Measurements from ENCODE around the gene SEC22B. TPM values are rescaled to one million over a fixed set of nuclear protein-coding genes. Genes with fewer than 3 reads are reported as not detected.
"Not testable (repeated sequence)": the region's sequence is repeated elsewhere in the genome, so short reads cannot be mapped to it uniquely, and the experiment has no call there.

The SEC22B gene
- total and polyA plus RNA-seq, 2 of the 13 experiments (the other 11 are each of a cell fraction or from before 2014, with no cell fraction given) = 14.2 to 29.1 TPM

GRCh38 chr1:120120525-120120924, 55.8 kb downstream of the SEC22B start:
- H3K27ac ChIP-seq (ENCODE audit: extremely low read length, insufficient read depth, low read length); intact Hi-C loops (cut with micrococcal nuclease; ENCODE audit: unreplicated experiment); FAIRE-seq; H3K9ac ChIP-seq (ENCODE audit: insufficient read depth, low read depth, low read length); POLR2A ChIA-PET; H3K4me2 ChIP-seq (ENCODE audit: low read depth, low read length); CTCF ChIA-PET (ENCODE audit: low intra/inter-chr PET ratio, low total read pairs); H4K20me1 ChIP-seq (ENCODE audit: insufficient read depth, low read length); ATAC-seq; H3K27me3 ChIP-seq (ENCODE audit: control insufficient read depth in 1 of 2, insufficient read depth in 2 of 2, low read length in 2 of 2); H3K9me3 ChIP-seq (ENCODE audit: low read length); DNase-seq (ENCODE audit: low spot score); H3K79me2 ChIP-seq (ENCODE audit: insufficient read depth, low read length); H3K4me3 ChIP-seq (replicated peaks in 1 of 3; ENCODE audit: insufficient read depth in 1 of 3, low read depth in 2 of 3, low read length in 3 of 3); BruUV-seq (replicated peaks); in situ Hi-C loops (cut with HindIII; ENCODE audit: extremely low pct_ligation_motif_present, low pct_unique_long_range_greater_than_20kb); H3K36me3 ChIP-seq (replicated peaks in 1 of 2; ENCODE audit: control insufficient read depth in 1 of 2, insufficient read depth in 2 of 2, low read length in 2 of 2); H3K4me1 ChIP-seq (ENCODE audit: insufficient read depth, low read length); H2AFZ ChIP-seq (ENCODE audit: low read length): not testable (repeated sequence)
- 36% methylated on average over 2 of the region's 4 CpGs for WGBS (ENCODE audit: low lambda C conversion rate)

- H4K20me1 ChIP-seq (ENCODE audit: insufficient read depth, low read length); BruUV-seq (replicated peaks); H3K27ac ChIP-seq (ENCODE audit: extremely low read length, insufficient read depth, low read length); CTCF ChIA-PET (ENCODE audit: low intra/inter-chr PET ratio, low total read pairs); H3K9me3 ChIP-seq (ENCODE audit: low read length); FAIRE-seq; in situ Hi-C loops (cut with HindIII; ENCODE audit: extremely low pct_ligation_motif_present, low pct_unique_long_range_greater_than_20kb); H3K4me3 ChIP-seq (replicated peaks in 1 of 3; ENCODE audit: insufficient read depth in 1 of 3, low read depth in 2 of 3, low read length in 3 of 3); H3K4me1 ChIP-seq (ENCODE audit: insufficient read depth, low read length); POLR2A ChIA-PET; H3K9ac ChIP-seq (ENCODE audit: insufficient read depth, low read depth, low read length); H3K4me2 ChIP-seq (ENCODE audit: low read depth, low read length); intact Hi-C loops (cut with micrococcal nuclease; ENCODE audit: unreplicated experiment); H3K79me2 ChIP-seq (ENCODE audit: insufficient read depth, low read length); H3K27me3 ChIP-seq (ENCODE audit: control insufficient read depth in 1 of 2, insufficient read depth in 2 of 2, low read length in 2 of 2); H3K36me3 ChIP-seq (replicated peaks in 1 of 2; ENCODE audit: control insufficient read depth in 1 of 2, insufficient read depth in 2 of 2, low read length in 2 of 2); H2AFZ ChIP-seq (ENCODE audit: low read length); DNase-seq (ENCODE audit: low spot score); ATAC-seq: not testable (repeated sequence)
- WGBS (ENCODE audit: low lambda C conversion rate) = 3% methylated on average over 2 of the region's 4 CpGs
These were observed 58.7 kb downstream of the SEC22B start for GRCh38 chr1:120117371-120118177.

GRCh38 chr1:120116094-120116493, 60.2 kb downstream of the SEC22B start:
- H3K9ac ChIP-seq (ENCODE audit: insufficient read depth, low read depth, low read length); H3K9me3 ChIP-seq (ENCODE audit: low read length); H3K4me2 ChIP-seq (ENCODE audit: low read depth, low read length); POLR2A ChIA-PET; FAIRE-seq; in situ Hi-C loops (cut with HindIII; ENCODE audit: extremely low pct_ligation_motif_present, low pct_unique_long_range_greater_than_20kb); ATAC-seq; CTCF ChIA-PET (ENCODE audit: low intra/inter-chr PET ratio, low total read pairs); DNase-seq (ENCODE audit: low spot score); H3K4me1 ChIP-seq (ENCODE audit: insufficient read depth, low read length); H3K36me3 ChIP-seq (replicated peaks in 1 of 2; ENCODE audit: control insufficient read depth in 1 of 2, insufficient read depth in 2 of 2, low read length in 2 of 2); intact Hi-C loops (cut with micrococcal nuclease; ENCODE audit: unreplicated experiment); H3K4me3 ChIP-seq (replicated peaks in 1 of 3; ENCODE audit: insufficient read depth in 1 of 3, low read depth in 2 of 3, low read length in 3 of 3); BruUV-seq (replicated peaks); H4K20me1 ChIP-seq (ENCODE audit: insufficient read depth, low read length); H3K27ac ChIP-seq (ENCODE audit: extremely low read length, insufficient read depth, low read length); H3K79me2 ChIP-seq (ENCODE audit: insufficient read depth, low read length); H2AFZ ChIP-seq (ENCODE audit: low read length); H3K27me3 ChIP-seq (ENCODE audit: control insufficient read depth in 1 of 2, insufficient read depth in 2 of 2, low read length in 2 of 2): not testable (repeated sequence)
- 2% methylated on average over 2 of the region's 2 CpGs for WGBS (ENCODE audit: low lambda C conversion rate)

GRCh38 chr1:120113134-120113533, 63.2 kb downstream of the SEC22B start:
- H3K9me3 ChIP-seq (ENCODE audit: low read length); FAIRE-seq; H2AFZ ChIP-seq (ENCODE audit: low read length); H3K4me3 ChIP-seq (replicated peaks in 1 of 3; ENCODE audit: insufficient read depth in 1 of 3, low read depth in 2 of 3, low read length in 3 of 3); intact Hi-C loops (cut with micrococcal nuclease; ENCODE audit: unreplicated experiment); H3K27ac ChIP-seq (ENCODE audit: extremely low read length, insufficient read depth, low read length); H3K36me3 ChIP-seq (replicated peaks in 1 of 2; ENCODE audit: control insufficient read depth in 1 of 2, insufficient read depth in 2 of 2, low read length in 2 of 2); H3K79me2 ChIP-seq (ENCODE audit: insufficient read depth, low read length); in situ Hi-C loops (cut with HindIII; ENCODE audit: extremely low pct_ligation_motif_present, low pct_unique_long_range_greater_than_20kb); CTCF ChIA-PET (ENCODE audit: low intra/inter-chr PET ratio, low total read pairs); DNase-seq (ENCODE audit: low spot score); BruUV-seq (replicated peaks); H4K20me1 ChIP-seq (ENCODE audit: insufficient read depth, low read length); POLR2A ChIA-PET; H3K4me2 ChIP-seq (ENCODE audit: low read depth, low read length); H3K27me3 ChIP-seq (ENCODE audit: control insufficient read depth in 1 of 2, insufficient read depth in 2 of 2, low read length in 2 of 2); H3K9ac ChIP-seq (ENCODE audit: insufficient read depth, low read depth, low read length); ATAC-seq; H3K4me1 ChIP-seq (ENCODE audit: insufficient read depth, low read length): not testable (repeated sequence)
- WGBS (ENCODE audit: low lambda C conversion rate) = no CpG with 5 or more reads among the region's 3 CpGs
